GM21360 (cell line): ENCODE results near the gene IQSEC3.
A peak's percentile ranks its signal among the peaks of the same experiment; 100 is the strongest.
"Not testable (repeated sequence)": the region's sequence is repeated elsewhere in the genome, so short reads cannot be mapped to it uniquely, and the experiment has no call there.

Source experiments
- ATAC-seq: cut with Tn5 transposase; IDR thresholded peaks from one replicate; pipeline ENCODE4 v1.9.1; 2021; ENCODE audit warnings: mild to moderate bottlenecking, moderate library complexity; ENCODE audit not compliant: unreplicated experiment

Gene IQSEC3

GRCh38 chr12:66428-66781 lies at the start of gene IQSEC3:
IQSEC3 (plus strand) TSS chr12:66767; CDS start chr12:66883, 116 bp downstream.
- not testable (repeated sequence) for ATAC-seq

GRCh38 chr12:17370-18340 lies 48.9 kb upstream of the IQSEC3 start:
- ATAC-seq, result not testable (repeated sequence)

- not testable (repeated sequence) for ATAC-seq
Measured at GRCh38 chr12:18821-19567, 47.6 kb upstream of the IQSEC3 start.

- ATAC-seq, result not testable (repeated sequence)
Measured at GRCh38 chr12:19906-20305, 46.7 kb upstream of the IQSEC3 start.

GRCh38 chr12:20757-21156 lies 45.8 kb upstream of the IQSEC3 start:
- no peak for ATAC-seq

GRCh38 chr12:21301-22189 lies 45.0 kb upstream of the IQSEC3 start:
- ATAC-seq, result peak; percentile 70

- peak; percentile 40 for ATAC-seq
Measured at GRCh38 chr12:22190-22529, 44.4 kb upstream of the IQSEC3 start.

GRCh38 chr12:22530-23201 lies 43.9 kb upstream of the IQSEC3 start:
- ATAC-seq, result no peak

- ATAC-seq, result not testable (repeated sequence)
Measured at GRCh38 chr12:27904-28303, 38.7 kb upstream of the IQSEC3 start.

- ATAC-seq, result not testable (repeated sequence)
Measured at GRCh38 chr12:38775-39174, 27.8 kb upstream of the IQSEC3 start.

GRCh38 chr12:39555-40265 lies 26.9 kb upstream of the IQSEC3 start:
- not testable (repeated sequence) for ATAC-seq

GRCh38 chr12:44352-44751 lies 22.2 kb upstream of the IQSEC3 start:
- not testable (repeated sequence) for ATAC-seq

GRCh38 chr12:45235-45990 lies 21.2 kb upstream of the IQSEC3 start:
- not testable (repeated sequence) for ATAC-seq

- ATAC-seq, result not testable (repeated sequence)
Measured at GRCh38 chr12:45991-46358, 20.6 kb upstream of the IQSEC3 start.

GRCh38 chr12:46542-46941 lies 20.0 kb upstream of the IQSEC3 start:
- not testable (repeated sequence) for ATAC-seq

- not testable (repeated sequence) for ATAC-seq
Measured at GRCh38 chr12:47699-48226, 18.8 kb upstream of the IQSEC3 start.

- not testable (repeated sequence) for ATAC-seq
Measured at GRCh38 chr12:49149-49548, 17.4 kb upstream of the IQSEC3 start.

GRCh38 chr12:51087-51486 lies 15.5 kb upstream of the IQSEC3 start:
- ATAC-seq, result not testable (repeated sequence)

GRCh38 chr12:51962-52361 lies 14.6 kb upstream of the IQSEC3 start:
- not testable (repeated sequence) for ATAC-seq
